Natural killer cell treated with Interleukin-12 subunit alpha and Interleukin-12 subunit beta and Interleukin-15 and Interleukin-18, amount 100 ng/mL, for 72 hours (primary cell): ENCODE measurements around the gene CENPQ. TPM values are rescaled to one million over a fixed set of nuclear protein-coding genes. Genes with fewer than 3 reads are reported as not detected.

Experiments
- ATAC-seq, 2 donors: fragments of 150-1000 bp; cut with Tn5 transposase in 1 of 2; sonication (Bioruptor Pico), chemical (Tn5 transposase) in 1 of 2; 2 replicates each; pipeline ENCODE4 v1.10.0; 2021
- DNase-seq: peaks from one replicate; pipeline ENCODE4 v3.0.0; 2022; ENCODE audit warnings: low spot score
- H3K27ac Mint-ChIP-seq, 2 donors: 1 replicate in 1 of 2; 2 replicates in 1 of 2; pipeline ENCODE4 v1.8.0; 2022; ENCODE audit warnings: mixed read lengths in 2 of 2, mild to moderate bottlenecking in 1 of 2, moderate library complexity in 1 of 2
- H3K27me3 Mint-ChIP-seq, 2 donors: 1 replicate in 1 of 2; 2 replicates in 1 of 2; pipeline ENCODE4 v1.8.0; 2022; ENCODE audit warnings: mixed read lengths in 2 of 2
- H3K36me3 Mint-ChIP-seq: one replicate; pipeline ENCODE4 v1.8.0; 2022; ENCODE audit warnings: mixed read lengths
- H3K4me1 Mint-ChIP-seq, 2 donors: 1 replicate in 1 of 2; 2 replicates in 1 of 2; pipeline ENCODE4 v1.8.0; 2022; ENCODE audit warnings: low read depth in 2 of 2, mixed read lengths in 2 of 2, mild to moderate bottlenecking in 1 of 2
- H3K4me3 Mint-ChIP-seq: one replicate; pipeline ENCODE4 v1.8.0; 2022; ENCODE audit warnings: mixed read lengths
- H3K9me3 Mint-ChIP-seq: 2 replicates; pipeline ENCODE4 v1.8.0; 2022; ENCODE audit warnings: mixed read lengths
- total RNA-seq, 2 donors: library from RNA; stranded (reverse); gene quantifications; one replicate each; pipeline ENCODE4 v1.2.3, GENCODE V29; 2022

Gene CENPQ
- total RNA-seq, 2 donors from 2014 or later: 7.4 to 11.3 TPM

DNA sequence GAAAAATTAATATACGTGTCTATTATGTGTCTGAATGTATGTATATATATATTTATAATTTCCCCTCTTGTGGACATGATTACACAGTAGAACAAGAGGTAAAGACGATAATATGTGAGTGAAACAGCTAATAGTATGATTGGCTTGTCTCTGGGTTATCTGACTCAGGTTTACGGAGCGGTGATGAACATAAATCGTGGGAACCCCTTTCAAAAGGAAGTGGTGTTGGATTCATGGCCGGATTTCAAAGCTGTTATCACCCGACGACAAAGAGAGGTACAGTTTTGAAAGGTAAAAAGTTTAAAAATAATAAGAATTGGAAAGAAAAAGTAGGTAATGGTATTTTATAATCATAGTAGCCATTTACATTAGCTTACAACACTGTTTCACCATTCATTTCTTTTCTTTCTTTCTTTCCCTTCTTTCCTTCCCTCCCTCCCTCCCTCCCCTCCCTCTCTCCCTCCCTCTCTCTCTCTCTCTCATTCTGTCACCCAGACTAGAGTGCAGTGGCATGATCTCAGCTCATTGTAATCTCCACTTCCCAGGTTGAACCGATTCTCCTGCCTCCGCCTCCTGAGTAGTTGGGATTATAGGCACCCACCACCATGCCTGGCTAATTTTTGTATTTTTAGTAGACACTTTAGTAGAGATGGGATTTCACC is 52.4 kb downstream of the CENPQ start:
- Mint-ChIP-seq H3K36me3 (no peaks in the 10 kb centered on the region), H3K9me3 (no peaks in the 10 kb centered on the region), H3K27ac (no peak overlapping the region), H3K4me3 (no peak overlapping the region), H3K4me1 (no peaks in the 10 kb centered on the region), H3K27me3 (peaks cover 7 to 12% of the 10 kb centered on the region in 2 donors)
- DNase-seq: no peak
- ATAC-seq: no peak

DNA sequence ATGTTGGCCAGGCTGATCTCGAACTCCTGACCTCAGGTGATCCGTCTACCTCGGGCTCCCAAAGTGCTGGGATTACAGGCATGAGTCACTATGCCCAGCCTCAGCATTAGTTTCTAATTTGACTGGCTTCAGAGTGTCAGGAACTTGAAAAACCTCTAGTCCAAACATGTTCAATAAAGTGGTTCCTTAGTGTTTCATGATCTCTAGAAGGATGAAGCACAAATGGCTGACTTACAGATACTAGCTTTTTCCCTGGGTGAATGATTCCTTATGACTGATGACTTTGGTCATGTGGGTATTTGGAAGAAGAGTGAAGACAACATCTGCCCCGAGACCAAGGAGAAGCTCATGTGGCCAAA is 53.0 kb downstream of the CENPQ start:
- no peak overlapping the region for H3K27ac Mint-ChIP-seq
- no peak for DNase-seq
- no peak overlapping the region for H3K4me3 Mint-ChIP-seq
- no peaks in the 10 kb centered on the region for H3K36me3 Mint-ChIP-seq
- H3K4me1 Mint-ChIP-seq: no peaks in the 10 kb centered on the region
- no peak for ATAC-seq
- peaks cover 7 to 12% of the 10 kb centered on the region in 2 donors for H3K27me3 Mint-ChIP-seq
- no peaks in the 10 kb centered on the region for H3K9me3 Mint-ChIP-seq

DNA sequence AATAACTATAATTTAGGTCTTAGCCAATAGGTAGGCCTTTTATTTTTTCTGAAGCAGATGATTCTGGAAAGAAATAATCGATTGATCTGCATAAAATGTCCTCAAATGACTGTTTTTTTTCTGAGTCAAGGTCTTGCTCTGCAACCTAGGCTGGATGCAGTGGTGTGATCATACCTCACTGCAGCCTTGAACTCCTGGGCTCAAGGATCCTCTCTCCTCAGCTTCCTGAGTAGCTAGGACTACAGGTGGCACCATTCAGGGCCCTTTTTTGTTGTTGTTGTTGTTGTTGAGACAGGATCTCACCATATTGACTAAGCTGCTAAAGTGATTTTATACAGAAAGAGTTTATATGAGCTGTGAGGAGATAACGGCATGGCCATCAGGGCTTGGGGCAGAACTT is 54.7 kb downstream of the CENPQ start:
- no peaks in the 10 kb centered on the region for H3K36me3 Mint-ChIP-seq
- no peak overlapping the region for H3K27ac Mint-ChIP-seq
- DNase-seq (no peak), ATAC-seq (no peak)
- H3K27me3 Mint-ChIP-seq: peaks cover 7 to 12% of the 10 kb centered on the region in 2 donors
- no peak overlapping the region for H3K4me3 Mint-ChIP-seq
- H3K4me1 Mint-ChIP-seq: no peaks in the 10 kb centered on the region
- H3K9me3 Mint-ChIP-seq: no peaks in the 10 kb centered on the region

GRCh38 chr6:49519660-49520059 is 56.5 kb downstream of the CENPQ start:
- Mint-ChIP-seq H3K9me3 (no peaks in the 10 kb centered on the region), H3K4me1 (no peaks in the 10 kb centered on the region), H3K36me3 (no peaks in the 10 kb centered on the region), H3K4me3 (no peak overlapping the region), H3K27me3 (peaks cover 0 to 4% of the 10 kb centered on the region in 2 donors), H3K27ac (no peak overlapping the region)
- no peak for DNase-seq
- ATAC-seq: no peak

GRCh38 chr6:49522710-49523593 is 59.8 kb downstream of the CENPQ start:
- Mint-ChIP-seq H3K27ac (no peak overlapping the region), H3K4me1 (no peaks in the 10 kb centered on the region), H3K9me3 (no peaks in the 10 kb centered on the region), H3K4me3 (no peak overlapping the region), H3K27me3 (peaks cover 0 to 4% of the 10 kb centered on the region in 2 donors), H3K36me3 (no peaks in the 10 kb centered on the region)
- ATAC-seq: no peak
- DNase-seq: no peak

GRCh38 chr6:49523901-49524300 is 60.7 kb downstream of the CENPQ start:
- Mint-ChIP-seq H3K27me3 (peaks cover 0 to 4% of the 10 kb centered on the region in 2 donors), H3K4me1 (no peaks in the 10 kb centered on the region), H3K36me3 (no peaks in the 10 kb centered on the region), H3K4me3 (no peak overlapping the region), H3K27ac (no peak overlapping the region), H3K9me3 (no peaks in the 10 kb centered on the region)
- no peak for DNase-seq
- no peak for ATAC-seq

DNA sequence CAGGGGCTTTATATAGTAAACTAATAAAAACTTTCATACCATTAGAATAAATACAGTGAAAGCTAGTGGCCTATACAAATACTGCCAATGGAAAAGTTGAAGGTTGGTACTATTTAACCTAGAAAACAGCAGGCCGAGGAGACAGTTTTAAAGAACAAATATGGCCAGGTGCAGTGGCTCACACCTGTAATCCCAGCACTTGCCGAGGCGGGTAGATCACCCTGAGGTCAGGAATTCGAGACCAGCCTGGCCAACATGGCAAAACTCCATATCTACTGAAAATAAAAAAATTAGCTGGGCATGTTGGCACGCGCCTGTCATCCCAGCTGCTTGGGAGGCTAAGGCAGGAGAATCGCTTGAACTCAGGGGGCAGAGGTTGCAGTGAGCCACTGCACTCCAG is 61.4 kb downstream of the CENPQ start:
- ATAC-seq (no peak), DNase-seq (no peak)
- Mint-ChIP-seq H3K27me3 (peaks cover 0 to 4% of the 10 kb centered on the region in 2 donors), H3K36me3 (no peaks in the 10 kb centered on the region), H3K27ac (no peak overlapping the region), H3K4me3 (no peak overlapping the region), H3K4me1 (no peaks in the 10 kb centered on the region), H3K9me3 (no peaks in the 10 kb centered on the region)

DNA sequence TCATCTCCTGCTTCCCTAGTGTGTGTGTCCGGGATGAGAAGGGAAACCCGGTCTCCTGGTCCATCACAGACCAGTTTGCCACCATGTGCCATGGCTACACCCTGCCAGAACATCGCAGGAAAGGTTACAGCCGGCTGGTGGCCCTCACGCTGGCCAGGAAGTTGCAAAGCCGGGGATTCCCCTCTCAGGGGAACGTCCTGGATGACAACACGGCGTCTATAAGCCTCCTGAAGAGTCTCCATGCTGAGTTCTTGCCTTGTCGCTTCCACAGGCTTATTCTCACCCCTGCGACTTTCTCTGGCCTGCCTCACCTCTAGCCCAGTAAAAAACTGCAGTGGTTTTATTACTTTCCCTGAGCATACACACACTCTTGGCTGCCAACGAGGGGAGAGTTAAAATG is 63.4 kb downstream of the CENPQ start:
- no peak overlapping the region for H3K4me3 Mint-ChIP-seq
- H3K27me3 Mint-ChIP-seq: peaks cover 0 to 5% of the 10 kb centered on the region in 2 donors
- peak in 1 of 2 donors; percentile 28 for ATAC-seq
- no peak for DNase-seq
- no peaks in the 10 kb centered on the region for H3K4me1 Mint-ChIP-seq
- no peaks in the 10 kb centered on the region for H3K36me3 Mint-ChIP-seq
- no peaks in the 10 kb centered on the region for H3K9me3 Mint-ChIP-seq
- H3K27ac Mint-ChIP-seq: no peak overlapping the region

- Mint-ChIP-seq H3K36me3 (no peaks in the 10 kb centered on the region), H3K27ac (no peak overlapping the region), H3K27me3 (peaks cover 7 to 10% of the 10 kb centered on the region in 2 donors), H3K9me3 (no peaks in the 10 kb centered on the region), H3K4me3 (no peak overlapping the region), H3K4me1 (no peaks in the 10 kb centered on the region)
- no peak for ATAC-seq
- no peak for DNase-seq
These were observed 64.2 kb downstream of the CENPQ start for GRCh38 chr6:49527320-49527719.

GRCh38 chr6:49528571-49528970 is 65.4 kb downstream of the CENPQ start:
- no peaks in the 10 kb centered on the region for H3K4me1 Mint-ChIP-seq
- H3K36me3 Mint-ChIP-seq: no peaks in the 10 kb centered on the region
- no peak for ATAC-seq

DNA sequence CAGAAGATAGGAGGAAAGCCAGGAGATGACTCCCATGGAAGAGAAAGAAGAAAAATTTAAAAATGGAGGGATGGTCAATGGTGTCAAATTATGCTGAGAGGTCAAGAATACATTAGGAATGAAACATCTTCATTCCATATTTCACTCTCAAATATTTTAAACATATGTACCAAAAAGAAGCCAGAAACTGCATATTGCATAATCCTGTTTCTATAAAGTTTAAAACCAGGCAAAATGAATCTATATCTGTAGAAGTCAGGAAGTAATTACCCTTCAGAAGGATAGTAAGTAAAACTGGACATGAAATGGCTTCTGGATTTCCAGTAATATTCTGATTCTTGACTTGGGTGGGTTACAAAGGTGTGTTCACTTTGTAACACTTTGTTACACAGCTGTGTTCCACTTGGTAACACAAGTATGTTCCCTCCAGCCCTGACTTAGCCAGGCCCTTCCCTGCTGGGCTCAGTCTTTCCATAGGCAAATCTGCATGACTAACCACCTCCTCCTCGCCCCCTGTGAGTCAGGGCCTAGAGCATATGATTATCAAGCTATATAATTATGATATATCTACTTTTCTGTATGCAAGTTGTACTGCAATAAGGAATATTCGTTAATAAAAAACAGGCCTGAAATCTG is 67.1 kb downstream of the CENPQ start:
- peaks cover 7 to 10% of the 10 kb centered on the region in 2 donors for H3K27me3 Mint-ChIP-seq
- no peaks in the 10 kb centered on the region for H3K9me3 Mint-ChIP-seq
- H3K4me3 Mint-ChIP-seq: no peak overlapping the region
- no peaks in the 10 kb centered on the region for H3K4me1 Mint-ChIP-seq
- no peaks in the 10 kb centered on the region for H3K36me3 Mint-ChIP-seq
- DNase-seq (no peak), ATAC-seq (no peak)
- no peak overlapping the region for H3K27ac Mint-ChIP-seq

More at GRCh38 chr6:49528571-49528970, 65.4 kb downstream of the CENPQ start:
- H3K4me3 Mint-ChIP-seq: no peak overlapping the region
- H3K27ac Mint-ChIP-seq: no peak overlapping the region
- no peak for DNase-seq
- H3K9me3 Mint-ChIP-seq: no peaks in the 10 kb centered on the region
- peaks cover 7 to 10% of the 10 kb centered on the region in 2 donors for H3K27me3 Mint-ChIP-seq

DNA sequence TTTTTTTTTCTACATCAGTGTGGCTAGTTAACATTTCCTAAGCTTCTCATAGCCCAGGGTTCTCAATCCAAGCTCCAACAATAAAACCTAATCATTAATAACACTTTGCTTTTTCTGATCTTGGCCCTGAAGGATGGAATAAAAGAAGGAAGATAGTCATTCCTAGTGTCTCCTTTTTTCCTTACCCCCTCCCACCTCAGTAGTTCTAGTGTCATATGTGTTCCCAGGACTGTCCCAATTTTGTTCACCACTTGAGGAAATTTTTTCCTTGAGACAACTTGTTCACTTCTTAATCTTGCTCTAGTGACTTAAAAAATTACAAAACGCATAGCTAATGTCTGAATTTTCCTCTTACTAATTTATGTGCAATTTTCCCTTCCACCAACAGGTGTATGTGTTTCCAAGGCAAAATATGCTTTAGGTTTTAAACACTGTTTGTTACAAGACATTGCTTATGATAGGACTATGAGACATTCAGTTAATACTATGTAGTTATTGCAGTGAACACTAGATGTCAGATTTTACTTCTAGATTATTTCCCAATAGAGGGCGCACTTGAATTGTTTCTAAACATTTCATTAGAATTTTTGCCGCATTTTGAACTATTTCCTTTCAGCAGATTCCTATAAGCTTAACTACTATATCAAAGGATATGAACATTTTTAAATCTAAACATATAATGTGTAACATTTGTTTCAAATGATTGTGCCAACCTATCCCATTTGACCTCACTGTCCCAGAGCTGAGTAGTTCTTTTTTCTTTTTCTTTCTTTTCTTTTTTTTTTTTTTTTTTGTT is 68.8 kb downstream of the CENPQ start:
- no peak for ATAC-seq
- Mint-ChIP-seq H3K27ac (no peak overlapping the region), H3K4me3 (no peak overlapping the region), H3K27me3 (peaks cover 7 to 10% of the 10 kb centered on the region in 2 donors), H3K36me3 (no peaks in the 10 kb centered on the region), H3K9me3 (no peaks in the 10 kb centered on the region), H3K4me1 (no peaks in the 10 kb centered on the region)
- DNase-seq: no peak

DNA sequence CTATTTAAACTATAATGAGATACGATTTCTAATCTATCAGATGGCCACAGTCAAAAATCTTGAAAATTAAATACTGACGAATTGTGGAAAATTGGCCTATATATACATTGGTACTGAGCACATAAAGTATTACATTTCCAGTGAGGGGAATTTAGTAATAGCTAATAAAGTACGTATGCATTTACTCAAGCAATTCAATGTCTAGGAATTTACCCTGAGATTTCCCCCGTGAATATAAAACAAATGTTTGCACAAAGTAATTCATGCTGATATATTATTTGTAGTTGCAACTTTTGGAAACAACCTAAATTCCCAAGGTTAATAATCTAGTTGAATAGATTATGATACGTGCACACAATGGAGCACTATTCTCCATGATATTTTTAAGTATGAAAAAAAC is 72.6 kb downstream of the CENPQ start:
- Mint-ChIP-seq H3K36me3 (no peaks in the 10 kb centered on the region), H3K4me1 (no peaks in the 10 kb centered on the region)
- ATAC-seq: no peak

More for the DNA sequence above, 72.6 kb downstream of the CENPQ start:
- peaks cover 7 to 9% of the 10 kb centered on the region in 2 donors for H3K27me3 Mint-ChIP-seq
- no peak overlapping the region for H3K4me3 Mint-ChIP-seq
- H3K27ac Mint-ChIP-seq: no peak overlapping the region
- no peak for DNase-seq
- H3K9me3 Mint-ChIP-seq: no peaks in the 10 kb centered on the region
